Measurements from ENCODE around the gene CACFD1. TPM values are rescaled to one million over a fixed set of nuclear protein-coding genes. Genes with fewer than 3 reads are reported as not detected.

Gene CACFD1
- total RNA-seq, 1 experiment from 2014 or later, result 13.2 TPM

DNA sequence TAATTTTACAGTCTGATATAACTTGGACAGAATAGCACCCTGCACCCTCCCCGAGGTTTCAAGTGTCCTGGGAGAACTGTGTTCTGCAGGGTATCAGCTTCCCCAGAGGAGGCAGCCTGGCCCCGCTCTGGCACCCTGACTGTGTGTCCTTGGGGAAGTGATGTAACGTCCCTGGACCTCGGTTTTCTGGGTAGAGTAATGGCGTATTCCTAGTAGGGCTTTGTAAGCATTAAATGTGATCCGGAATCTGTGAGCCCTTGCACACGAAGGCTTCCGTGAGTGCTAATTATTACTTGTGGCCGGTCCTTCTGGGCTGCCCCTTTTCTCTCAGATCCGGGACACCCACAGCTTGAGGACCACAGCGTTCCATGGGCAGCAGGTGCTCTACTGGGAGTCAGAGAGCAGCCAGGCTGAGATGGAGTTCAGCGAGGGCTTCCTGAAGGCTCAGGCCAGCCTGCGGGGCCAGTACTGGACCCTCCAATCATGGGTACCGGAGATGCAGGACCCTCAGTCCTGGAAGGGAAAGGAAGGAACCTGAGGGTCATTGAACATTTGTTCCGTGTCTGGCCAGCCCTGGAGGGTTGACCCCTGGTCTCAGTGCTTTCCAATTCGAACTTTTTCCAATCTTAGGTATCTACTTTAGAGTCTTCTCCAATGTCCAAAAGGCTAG, 1.0 kb upstream of the CACFD1 start:
- in situ Hi-C loops (cut with HindIII; ENCODE audit: low pct_unique_long_range_greater_than_20kb, low sequenced_read_pairs), result no loop called here
- no peak for DNase-seq (ENCODE audit: low read depth)

DNA sequence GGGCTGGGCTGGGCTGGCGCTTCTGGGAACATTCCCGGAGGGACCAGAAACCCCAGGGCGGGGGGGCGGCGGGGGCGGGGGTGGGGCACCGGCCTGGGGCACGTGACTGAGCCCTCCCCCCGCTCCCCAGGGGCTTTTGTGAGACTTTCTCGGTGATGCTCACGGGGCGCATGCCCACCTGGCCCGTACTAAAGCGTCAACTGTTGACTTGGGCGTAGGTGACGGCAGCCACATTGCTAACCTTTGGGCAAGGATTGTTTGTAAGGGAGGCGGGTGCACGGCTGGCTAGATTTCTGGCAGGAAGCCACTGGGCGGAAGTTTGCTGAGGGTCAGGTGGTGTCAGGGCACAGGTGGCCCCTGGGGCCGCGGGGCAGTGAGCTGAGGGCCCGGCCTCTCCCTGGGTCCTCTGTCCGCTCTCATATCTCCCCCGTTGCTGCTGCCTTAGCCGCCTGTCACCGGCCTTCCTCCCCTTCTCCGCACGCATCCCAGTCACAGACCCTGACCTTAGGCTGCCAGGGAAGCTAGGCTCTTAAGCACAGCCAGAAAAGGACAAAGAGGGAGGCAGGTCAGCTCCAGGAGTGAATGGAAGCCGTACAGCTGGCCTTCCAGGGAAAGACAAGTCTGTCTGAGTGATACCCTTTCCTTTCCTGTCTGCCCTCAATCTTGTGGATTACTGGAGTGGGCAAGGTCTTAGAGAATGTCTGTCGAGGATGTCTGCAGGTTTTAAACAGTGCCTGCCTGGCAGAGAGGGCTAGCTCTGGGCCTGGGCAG, 812 bp downstream of the CACFD1 start:
- in situ Hi-C loops (cut with HindIII; ENCODE audit: low pct_unique_long_range_greater_than_20kb, low sequenced_read_pairs), result no loop called here
- DNase-seq (ENCODE audit: low read depth), result peak; percentile 70

DNA sequence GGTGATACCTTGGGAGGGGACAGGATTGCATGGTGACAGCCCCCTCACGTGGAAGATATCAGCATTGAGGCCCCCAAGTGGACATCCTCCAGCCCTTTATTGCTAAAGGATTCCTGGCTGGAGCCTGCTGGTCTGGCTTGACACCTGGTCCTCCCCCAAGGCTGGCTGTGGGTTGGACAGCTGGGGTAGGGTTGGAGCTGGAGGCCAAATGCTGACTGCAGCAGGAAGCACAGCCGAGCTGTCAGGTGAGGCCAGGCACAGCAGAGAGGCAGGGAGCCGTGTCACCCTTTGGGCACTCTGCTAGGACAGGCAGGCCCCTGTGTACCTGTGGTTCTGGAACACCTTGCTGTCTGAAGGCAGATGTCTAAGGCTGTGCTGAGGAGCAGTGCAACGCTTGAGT, 2.2 kb downstream of the CACFD1 start:
- in situ Hi-C loops (cut with HindIII; ENCODE audit: low pct_unique_long_range_greater_than_20kb, low sequenced_read_pairs), result no loop called here
- DNase-seq (ENCODE audit: low read depth), result no peak

DNA sequence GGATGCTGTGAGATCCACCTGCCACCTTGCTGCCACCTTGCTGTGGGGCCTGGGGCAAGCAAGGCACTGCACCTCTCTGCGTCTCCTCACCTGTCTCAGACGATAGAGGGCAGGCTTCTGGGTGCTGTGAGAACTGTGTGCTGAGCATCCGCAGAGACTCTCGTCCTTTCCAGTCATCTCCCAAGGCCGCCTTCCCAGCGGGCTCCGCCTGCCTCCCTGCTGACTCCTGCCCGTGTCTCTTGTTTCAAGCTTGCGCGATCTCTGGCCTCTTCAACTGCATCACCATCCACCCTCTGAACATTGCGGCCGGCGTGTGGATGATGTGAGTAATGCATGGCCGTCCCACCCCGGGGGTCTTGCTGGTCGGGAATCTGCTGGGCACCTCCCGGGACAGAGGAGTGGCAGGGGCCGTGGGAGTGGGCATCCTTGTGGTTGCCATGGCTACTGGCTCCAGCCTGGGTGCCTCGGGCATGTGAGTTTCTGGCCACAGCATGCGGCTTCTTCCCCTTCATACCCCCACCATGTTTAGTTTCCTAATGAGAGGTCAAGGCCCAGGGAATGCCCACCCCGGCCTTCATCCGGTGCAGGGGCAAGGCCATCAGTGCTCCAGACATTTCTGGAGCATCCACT, 3.6 kb downstream of the CACFD1 start:
- in situ Hi-C loops (cut with HindIII; ENCODE audit: low pct_unique_long_range_greater_than_20kb, low sequenced_read_pairs), result no loop called here
- no peak for DNase-seq (ENCODE audit: low read depth)

DNA sequence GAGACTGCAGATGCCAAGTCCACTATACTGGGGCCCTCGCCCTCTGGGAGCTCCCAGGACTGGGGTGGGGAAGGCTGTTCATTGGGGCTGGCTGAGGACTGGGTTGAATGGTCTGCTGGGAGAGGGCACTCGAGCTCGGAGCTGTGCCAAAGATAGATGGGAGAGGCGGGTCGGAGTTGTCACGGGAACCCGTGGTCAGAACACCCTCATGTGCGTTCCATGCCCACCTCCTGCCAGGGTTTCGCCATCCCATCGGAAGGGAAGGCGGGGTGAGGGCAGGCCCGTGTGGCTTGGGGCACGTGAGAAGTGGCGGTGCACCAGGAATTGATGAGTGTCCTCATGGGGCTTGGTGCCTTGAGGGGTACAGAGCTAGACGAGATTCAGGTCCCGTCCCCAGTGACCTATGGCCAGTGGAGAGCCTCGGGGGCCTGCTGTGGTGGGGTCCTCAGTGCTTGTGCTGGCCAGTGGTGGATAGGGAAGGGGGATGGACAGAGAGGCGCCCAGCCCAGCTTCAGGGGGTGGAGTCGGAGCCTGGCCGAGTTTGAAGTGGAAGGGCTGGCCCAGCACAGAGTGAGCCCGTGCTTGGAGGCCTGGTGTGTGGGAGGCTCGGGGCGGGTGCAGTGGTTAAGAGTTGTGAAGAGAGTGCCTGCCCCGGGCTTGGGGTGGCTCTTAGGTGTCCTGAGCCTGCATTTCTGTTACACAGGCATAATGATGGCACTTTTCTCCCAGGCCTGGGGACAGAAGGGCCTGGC, 4.3 kb downstream of the CACFD1 start:
- in situ Hi-C loops (cut with HindIII; ENCODE audit: low pct_unique_long_range_greater_than_20kb, low sequenced_read_pairs), result no loop called here
- DNase-seq (ENCODE audit: low read depth), result no peak

DNA sequence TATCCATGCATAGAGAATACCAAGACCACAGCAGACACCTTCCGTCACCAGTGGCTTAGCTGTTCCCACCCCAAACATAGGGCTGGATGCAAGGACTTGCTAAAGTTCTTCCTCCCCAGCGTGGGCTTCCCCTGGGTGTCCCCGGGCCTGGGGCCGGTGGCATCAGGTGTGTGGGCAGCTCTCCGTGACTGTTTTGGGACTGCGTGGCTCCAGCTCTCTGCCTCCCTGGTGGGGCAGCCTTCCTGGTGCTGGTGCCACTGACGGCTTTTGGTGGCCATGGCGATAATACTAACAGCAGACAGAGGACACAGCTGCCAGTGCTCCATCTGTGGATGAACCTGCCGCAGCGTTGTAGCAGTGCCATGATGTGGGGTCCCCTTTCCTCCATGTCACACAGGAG, 4.9 kb downstream of the CACFD1 start:
- DNase-seq (ENCODE audit: low read depth), result no peak
- in situ Hi-C loops (cut with HindIII; ENCODE audit: low pct_unique_long_range_greater_than_20kb, low sequenced_read_pairs), result loop anchor here (5.0 kb wide), 1 partner anchor 87 kb away; the partner anchor contains the start of genes STKLD1 and SURF4

DNA sequence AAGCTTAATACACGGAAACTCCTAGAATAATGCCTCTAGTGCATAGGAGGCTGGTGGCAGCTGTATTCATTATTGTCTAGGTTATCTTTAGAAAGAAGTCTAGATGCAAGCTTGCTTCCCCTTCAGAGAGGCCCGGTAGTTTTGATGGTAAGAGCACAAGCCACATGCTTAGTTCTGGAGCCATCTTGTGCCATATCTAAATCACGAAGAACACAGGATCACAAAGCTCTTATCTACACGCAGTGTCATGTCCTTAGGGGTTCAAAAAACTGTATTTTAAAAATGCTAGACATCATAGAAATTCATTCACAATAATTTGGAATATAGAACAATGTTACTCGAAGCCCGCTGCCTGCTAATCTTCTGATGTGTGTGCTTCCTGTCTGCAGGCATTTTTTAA, 6.2 kb downstream of the CACFD1 start:
- DNase-seq (ENCODE audit: low read depth), result no peak
- in situ Hi-C loops (cut with HindIII; ENCODE audit: low pct_unique_long_range_greater_than_20kb, low sequenced_read_pairs), result loop anchor here (5.0 kb wide), 1 partner anchor 89 kb away; the partner anchor contains the start of genes STKLD1 and SURF4

DNA sequence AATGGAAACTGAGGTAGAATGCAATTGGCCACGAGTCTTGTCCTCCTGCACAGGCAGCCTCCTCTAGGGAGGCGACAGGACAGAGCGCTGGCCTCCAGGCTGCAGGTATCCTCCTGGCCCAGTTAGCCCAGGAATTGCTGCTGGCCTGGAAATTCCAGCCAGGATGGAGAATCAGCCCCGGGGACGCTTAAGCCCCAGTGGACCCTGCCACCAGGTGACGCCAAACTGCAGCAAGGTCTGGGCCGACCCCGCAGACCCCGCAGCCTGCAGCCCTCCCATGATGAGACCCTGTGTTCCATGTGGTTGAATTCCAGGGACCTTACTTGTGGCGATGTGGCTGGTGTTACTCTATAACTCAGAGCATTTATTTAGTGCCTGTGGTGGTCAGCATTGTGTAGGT, 7.3 kb downstream of the CACFD1 start:
- in situ Hi-C loops (cut with HindIII; ENCODE audit: low pct_unique_long_range_greater_than_20kb, low sequenced_read_pairs), result loop anchor here (5.0 kb wide), 1 partner anchor 90 kb away; the partner anchor contains the start of genes STKLD1 and SURF4
- DNase-seq (ENCODE audit: low read depth), result no peak

DNA sequence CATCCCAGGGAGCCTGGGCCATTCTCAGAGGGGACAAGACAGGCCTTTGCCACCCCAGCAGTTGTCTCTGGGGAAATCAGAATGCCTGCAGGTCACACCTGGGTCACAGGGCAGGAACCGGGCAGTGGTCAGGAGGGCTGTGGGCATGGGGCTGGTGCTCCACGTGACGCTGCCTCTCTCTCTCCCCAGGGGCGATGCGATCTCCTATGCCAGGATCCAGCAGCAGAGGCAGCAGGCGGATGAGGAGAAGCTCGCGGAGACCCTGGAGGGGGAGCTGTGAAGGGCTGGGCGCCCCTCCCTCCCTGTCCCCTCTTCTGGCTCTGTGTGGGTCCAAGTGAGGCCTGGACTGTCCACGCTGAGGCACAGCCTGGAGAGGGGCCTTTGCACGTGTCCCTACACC, 8.6 kb downstream of the CACFD1 start:
- DNase-seq (ENCODE audit: low read depth), result no peak
- in situ Hi-C loops (cut with HindIII; ENCODE audit: low pct_unique_long_range_greater_than_20kb, low sequenced_read_pairs), result loop anchor here (5.0 kb wide), 1 partner anchor 91 kb away; the partner anchor contains the start of genes STKLD1 and SURF4

DNA sequence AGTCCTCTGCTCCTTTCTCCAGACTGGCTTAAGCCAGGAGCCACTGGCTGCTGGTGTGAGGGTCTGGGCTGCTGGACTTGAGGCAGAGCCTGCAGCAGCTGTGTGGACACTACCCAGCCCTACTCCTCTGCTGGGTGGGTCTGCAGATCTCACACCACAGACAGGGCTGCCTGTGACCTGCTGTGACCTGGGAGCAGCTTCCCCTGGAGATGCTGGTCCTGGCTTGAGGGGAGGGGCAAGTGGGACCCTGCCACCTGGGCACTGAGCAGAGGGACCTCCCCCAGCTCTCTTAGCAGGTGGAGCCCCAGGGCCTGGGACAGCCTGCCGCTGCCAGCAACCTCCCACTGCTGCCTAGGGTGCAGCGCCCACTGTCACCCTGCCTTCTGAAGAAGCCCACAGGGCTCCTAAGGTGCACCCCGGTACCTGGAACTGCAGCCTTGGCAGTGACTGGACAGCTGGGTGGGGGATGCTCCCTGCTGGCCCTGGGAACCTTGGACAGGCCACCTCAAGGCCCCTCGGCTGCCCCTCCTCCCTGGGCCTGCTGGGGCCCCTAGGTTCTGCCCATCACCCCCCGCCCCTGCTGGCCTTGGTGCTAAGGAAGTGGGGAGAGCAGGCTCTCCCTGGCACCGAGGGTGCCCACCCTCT, 9.1 kb downstream of the CACFD1 start:
- in situ Hi-C loops (cut with HindIII; ENCODE audit: low pct_unique_long_range_greater_than_20kb, low sequenced_read_pairs), result loop anchor here (5.0 kb wide), 1 partner anchor 92 kb away; the partner anchor contains the start of genes STKLD1 and SURF4
- DNase-seq (ENCODE audit: low read depth), result no peak

DNA sequence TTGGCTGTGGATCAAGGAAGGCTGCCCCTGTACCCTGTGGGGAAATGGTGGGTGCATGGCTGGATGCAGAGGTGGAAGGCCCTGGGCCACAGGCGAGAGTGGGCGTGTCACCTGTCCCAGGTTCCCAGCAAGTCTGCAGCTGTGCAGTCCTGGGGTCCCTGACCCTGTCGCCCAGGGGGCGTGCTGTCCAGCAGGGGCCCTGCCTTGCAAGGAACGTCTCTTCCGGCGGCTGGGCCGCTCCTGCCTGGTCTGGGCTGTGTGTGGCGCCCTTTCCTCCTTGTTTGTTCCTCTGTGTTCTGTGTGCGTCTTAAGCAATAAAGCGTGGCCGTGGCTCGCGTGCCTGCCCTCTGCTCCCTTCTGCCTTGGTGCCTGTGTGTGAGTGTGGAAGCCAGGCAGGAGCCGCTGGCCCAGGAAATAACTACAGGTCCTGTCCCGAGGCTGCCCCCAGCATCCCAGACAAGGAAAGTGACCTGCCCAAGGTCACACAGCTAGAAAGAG, 10.7 kb downstream of the CACFD1 start:
- DNase-seq (ENCODE audit: low read depth), result no peak
- in situ Hi-C loops (cut with HindIII; ENCODE audit: low pct_unique_long_range_greater_than_20kb, low sequenced_read_pairs), result no loop called here

DNA sequence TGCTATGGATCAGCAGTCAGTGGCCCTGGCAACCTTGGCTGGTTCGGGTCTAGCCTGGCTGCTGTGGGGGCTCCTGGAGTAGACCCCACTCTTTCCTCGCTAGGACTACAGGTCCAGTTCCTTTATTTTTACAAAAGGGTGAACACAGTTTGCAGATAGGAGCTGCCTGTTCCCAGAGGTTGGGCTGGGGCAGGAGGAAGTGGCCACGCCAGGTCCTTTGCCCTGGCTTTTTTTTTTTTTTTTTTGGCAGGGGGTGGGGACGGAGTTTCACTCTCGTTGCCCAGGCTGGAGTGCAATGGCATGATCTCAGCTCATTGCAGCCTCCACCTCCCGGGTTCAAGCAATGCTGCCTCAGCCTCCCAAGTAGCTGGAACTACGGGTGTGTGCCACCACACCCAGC, 11.2 kb downstream of the CACFD1 start:
- no peak for DNase-seq (ENCODE audit: low read depth)

DNA sequence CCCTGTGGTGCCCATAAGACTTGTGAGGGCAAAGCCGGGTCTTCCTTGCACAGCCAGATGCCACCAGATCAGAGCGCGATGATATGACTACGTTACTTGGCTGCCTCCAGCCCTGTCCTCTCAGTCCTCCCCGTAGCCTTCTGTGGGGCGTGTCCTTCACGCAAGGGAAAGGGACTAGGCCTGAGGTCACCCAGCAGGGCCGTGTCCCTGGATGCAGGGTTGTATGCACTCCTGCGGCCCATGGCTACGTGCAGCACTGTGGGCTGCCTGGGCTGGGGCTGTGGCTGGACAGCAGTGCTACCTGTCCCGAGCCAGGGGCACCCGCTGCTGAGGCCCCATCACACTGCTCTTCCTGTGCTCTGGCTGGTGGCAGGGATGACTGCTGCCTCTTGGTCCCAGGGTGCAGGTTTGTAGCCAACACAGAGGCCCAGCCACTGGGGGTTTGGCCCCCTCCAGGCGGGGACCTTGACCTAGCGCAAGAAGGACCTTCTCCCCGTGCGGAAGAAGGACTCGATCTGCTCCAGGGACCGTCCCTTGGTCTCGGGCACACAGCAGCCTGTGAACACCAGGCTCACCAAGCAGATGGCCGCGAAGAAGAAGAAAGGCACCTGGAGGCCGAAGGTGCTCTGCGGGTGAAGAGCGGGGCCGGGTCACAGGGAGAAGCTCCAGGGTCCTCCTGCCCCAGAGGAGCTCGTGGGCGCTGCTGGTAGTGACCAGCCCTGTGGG, 11.9 kb downstream of the CACFD1 start:
- in situ Hi-C loops (cut with HindIII; ENCODE audit: low pct_unique_long_range_greater_than_20kb, low sequenced_read_pairs), result no loop called here
- DNase-seq (ENCODE audit: low read depth), result no peak

More for the DNA sequence above, 11.2 kb downstream of the CACFD1 start:
- in situ Hi-C loops (cut with HindIII; ENCODE audit: low pct_unique_long_range_greater_than_20kb, low sequenced_read_pairs), result no loop called here

DNA sequence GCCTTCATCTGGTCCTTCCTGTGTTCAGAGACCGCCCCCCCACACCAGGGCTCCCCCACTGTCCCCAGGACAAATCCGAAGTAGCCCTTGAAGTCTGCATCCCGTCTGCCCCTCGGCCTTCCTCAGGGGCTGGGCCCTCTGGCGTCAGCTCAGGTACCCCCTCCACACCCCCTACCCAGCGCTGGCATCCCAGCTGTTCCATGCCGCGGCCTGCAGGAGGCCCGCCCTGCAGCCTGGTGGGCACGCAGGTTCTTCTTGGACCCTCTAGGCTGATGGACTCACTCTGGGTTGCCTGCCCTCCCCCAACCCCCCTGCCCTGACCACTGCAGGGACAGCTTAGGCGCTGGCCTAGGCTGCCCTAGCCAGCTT, 12.5 kb downstream of the CACFD1 start:
- DNase-seq (ENCODE audit: low read depth), result no peak
- in situ Hi-C loops (cut with HindIII; ENCODE audit: low pct_unique_long_range_greater_than_20kb, low sequenced_read_pairs), result no loop called here

DNA sequence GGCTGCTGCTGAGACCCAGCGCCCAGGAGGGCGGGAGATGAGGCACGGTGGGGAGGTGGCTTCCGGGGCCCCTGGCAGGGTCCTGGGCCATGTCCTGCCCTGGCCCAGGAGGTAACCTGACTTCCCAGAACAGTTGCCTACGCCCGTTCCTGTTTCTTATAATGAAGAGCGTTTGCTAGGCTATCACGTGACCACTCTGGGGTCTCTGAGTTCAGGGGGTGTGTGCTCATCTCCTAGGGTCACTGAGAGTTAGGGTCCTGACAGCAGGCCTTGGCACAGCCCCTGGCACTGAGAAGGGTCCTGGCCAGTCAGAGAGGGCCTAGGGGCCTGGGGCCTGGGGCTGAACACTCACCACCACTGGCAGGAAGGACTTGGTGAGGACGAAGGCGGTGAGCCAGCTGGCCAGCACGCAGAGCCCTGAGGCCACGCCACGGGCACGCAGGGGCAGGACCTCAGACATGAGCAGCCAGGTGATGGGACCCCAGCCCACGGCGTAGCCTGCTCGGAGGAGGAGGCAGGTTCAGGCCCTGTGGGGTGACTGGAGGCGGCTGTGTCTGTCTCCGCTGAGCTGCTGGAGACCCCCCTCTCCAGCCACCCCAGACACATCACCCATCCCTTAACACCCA, 13.1 kb downstream of the CACFD1 start:
- in situ Hi-C loops (cut with HindIII; ENCODE audit: low pct_unique_long_range_greater_than_20kb, low sequenced_read_pairs), result no loop called here
- DNase-seq (ENCODE audit: low read depth), result no peak

DNA sequence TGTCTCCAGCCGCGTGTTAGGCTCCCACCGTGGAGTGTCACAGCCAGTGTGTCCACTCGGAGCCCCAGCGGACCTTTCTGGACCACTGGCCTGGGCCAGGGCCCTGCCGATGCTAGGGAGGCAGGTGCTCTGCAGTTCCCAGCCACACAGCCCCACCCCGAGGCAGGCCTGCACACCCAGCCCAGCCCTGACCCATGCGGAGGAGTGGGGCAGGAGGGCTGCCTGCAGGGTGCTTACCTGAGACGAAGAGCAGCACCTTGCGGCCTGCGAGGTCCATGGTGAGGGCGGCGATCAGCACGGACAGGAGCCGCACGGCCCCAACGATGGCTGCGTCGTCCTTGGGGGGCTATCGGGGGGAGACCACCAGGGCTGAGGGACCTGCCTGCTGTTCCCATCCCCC, 14.0 kb downstream of the CACFD1 start:
- in situ Hi-C loops (cut with HindIII; ENCODE audit: low pct_unique_long_range_greater_than_20kb, low sequenced_read_pairs), result no loop called here
- no peak for DNase-seq (ENCODE audit: low read depth)

DNA sequence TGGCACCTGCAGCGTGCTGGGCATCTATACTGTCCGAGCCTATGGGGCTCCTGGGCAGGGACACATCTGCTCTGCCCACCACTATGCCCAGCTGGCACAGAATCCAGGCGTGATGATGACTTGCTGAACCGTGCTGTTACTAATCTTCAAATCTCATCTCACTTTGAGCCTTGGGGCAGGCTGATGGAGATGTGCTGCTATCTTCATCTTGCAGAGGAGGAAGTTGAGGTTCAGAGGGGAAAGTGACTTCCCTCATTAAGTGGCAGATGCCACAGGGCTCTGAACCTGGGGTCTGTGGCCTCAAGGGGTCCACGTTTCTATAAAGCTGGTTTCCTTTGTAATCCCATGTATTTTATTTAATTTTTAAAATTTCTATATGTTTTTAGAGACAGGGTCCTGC, 14.4 kb downstream of the CACFD1 start:
- no peak for DNase-seq (ENCODE audit: low read depth)
- in situ Hi-C loops (cut with HindIII; ENCODE audit: low pct_unique_long_range_greater_than_20kb, low sequenced_read_pairs), result no loop called here

Measured in Caki2 (cell line).